Peyer's patch (tissue), 4 donors: ENCODE data around the gene HSD17B12.

Source experiments
- CTCF ChIP-seq, 6 experiments: fragments of 450-650 bp in 4 of 6; fragments of 200-600 bp in 2 of 6; sonication (generic) in 1 of 6; IDR thresholded peaks; one replicate each; pipeline ENCODE4 v1.5.1; 2017 to 2019; ENCODE audit warnings: antibody characterized with exemption in 6 of 6, mild to moderate bottlenecking in 3 of 6, moderate library complexity in 1 of 6
- POLR2A ChIP-seq, 2 donors: fragments of 450-650 bp; IDR thresholded peaks; one replicate each; pipeline ENCODE4 v1.5.1; 2017; ENCODE audit warnings: antibody characterized with exemption in 2 of 2, mild to moderate bottlenecking in 2 of 2, moderate library complexity in 2 of 2

DNA sequence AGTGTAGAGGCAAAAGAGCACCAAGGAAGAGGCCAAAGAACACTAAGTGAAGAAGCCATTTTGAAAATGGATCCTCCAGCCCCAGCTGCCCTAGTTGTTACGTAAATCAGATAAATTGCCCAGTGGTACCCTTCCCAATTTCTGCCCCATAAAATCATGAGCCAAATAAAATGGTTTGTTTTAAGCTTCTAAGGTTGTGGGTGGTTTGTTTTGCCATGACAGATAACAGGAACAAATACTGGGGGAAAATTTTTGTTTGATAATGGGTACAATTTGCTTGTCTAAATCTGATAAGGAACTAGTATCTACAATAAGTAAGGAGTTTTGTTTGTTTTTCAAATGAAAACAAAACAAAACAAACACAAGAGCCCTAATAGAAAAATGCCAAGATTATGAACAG, 30.6 kb upstream of the HSD17B12 start:
- TF ChIP-seq CTCF (IDR thresholded peaks at IDR 0.05), result no peak
- no peak for TF ChIP-seq POLR2A (IDR thresholded peaks at IDR 0.05)
